C4-2B (cell line): Measurements from ENCODE around the gene RSRP1.
A peak's percentile ranks its signal among the peaks of the same experiment; 100 is the strongest.

Experiments
- H3K27ac ChIP-seq: fragments of 450-650 bp; 2 replicates; pipeline ENCODE4 v1.5.1; 2017
- ZFX ChIP-seq: fragments of 450-650 bp; IDR thresholded peaks from 2 replicates; pipeline ENCODE4 v1.6.1; 2017
- TF ChIP-seq, protein P1 (sequence below): fragments of 450-650 bp; conservative IDR thresholded peaks from 2 replicates; pipeline ENCODE4 v1.5.1; 2017; ENCODE audit warnings: mild to moderate bottlenecking

The RSRP1 gene

GRCh38 chr1:25197982-25198662, 49.1 kb downstream of the RSRP1 start:
- H3K27ac ChIP-seq = peak overlapping the region; percentile 24; the same call in 1 of the 2 replicates
- no peak for TF ChIP-seq ZFX
- TF ChIP-seq, protein P1, sequence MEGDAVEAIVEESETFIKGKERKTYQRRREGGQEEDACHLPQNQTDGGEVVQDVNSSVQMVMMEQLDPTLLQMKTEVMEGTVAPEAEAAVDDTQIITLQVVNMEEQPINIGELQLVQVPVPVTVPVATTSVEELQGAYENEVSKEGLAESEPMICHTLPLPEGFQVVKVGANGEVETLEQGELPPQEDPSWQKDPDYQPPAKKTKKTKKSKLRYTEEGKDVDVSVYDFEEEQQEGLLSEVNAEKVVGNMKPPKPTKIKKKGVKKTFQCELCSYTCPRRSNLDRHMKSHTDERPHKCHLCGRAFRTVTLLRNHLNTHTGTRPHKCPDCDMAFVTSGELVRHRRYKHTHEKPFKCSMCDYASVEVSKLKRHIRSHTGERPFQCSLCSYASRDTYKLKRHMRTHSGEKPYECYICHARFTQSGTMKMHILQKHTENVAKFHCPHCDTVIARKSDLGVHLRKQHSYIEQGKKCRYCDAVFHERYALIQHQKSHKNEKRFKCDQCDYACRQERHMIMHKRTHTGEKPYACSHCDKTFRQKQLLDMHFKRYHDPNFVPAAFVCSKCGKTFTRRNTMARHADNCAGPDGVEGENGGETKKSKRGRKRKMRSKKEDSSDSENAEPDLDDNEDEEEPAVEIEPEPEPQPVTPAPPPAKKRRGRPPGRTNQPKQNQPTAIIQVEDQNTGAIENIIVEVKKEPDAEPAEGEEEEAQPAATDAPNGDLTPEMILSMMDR = no peak

GRCh38 chr1:25197235-25197975, 49.8 kb downstream of the RSRP1 start:
- H3K27ac ChIP-seq = no peak overlapping the region
- no peak for TF ChIP-seq ZFX
- TF ChIP-seq, protein P1 = no peak

- H3K27ac ChIP-seq = no peak overlapping the region
- TF ChIP-seq, protein P1 = no peak
- no peak for TF ChIP-seq ZFX
Measured at GRCh38 chr1:25196830-25197229, 50.4 kb downstream of the RSRP1 start.

DNA sequence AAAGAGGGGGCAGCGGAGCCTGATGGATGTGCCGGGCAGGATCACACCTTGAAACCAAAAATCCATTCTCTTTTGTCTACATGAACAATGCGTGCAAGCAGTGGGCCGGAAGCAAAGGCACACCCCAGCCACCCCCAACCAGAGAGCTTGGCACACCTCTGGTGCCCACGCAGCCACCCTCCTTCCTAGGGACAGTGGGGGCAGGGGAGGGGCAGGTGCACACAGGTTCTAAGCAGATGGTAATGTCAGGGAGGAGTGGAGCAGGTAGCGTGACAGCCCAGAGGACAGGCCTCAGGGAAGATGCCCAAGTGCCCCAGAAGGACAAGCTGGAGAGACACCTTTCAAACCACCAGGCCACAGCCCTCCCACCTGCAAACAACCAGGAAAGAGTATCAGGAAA, 51.4 kb downstream of the RSRP1 start:
- no peak overlapping the region for H3K27ac ChIP-seq
- TF ChIP-seq ZFX = no peak
- TF ChIP-seq, protein P1 = no peak

GRCh38 chr1:25194572-25195020, 52.7 kb downstream of the RSRP1 start:
- H3K27ac ChIP-seq = no peak overlapping the region
- TF ChIP-seq ZFX = no peak
- TF ChIP-seq, protein P1 = no peak

DNA sequence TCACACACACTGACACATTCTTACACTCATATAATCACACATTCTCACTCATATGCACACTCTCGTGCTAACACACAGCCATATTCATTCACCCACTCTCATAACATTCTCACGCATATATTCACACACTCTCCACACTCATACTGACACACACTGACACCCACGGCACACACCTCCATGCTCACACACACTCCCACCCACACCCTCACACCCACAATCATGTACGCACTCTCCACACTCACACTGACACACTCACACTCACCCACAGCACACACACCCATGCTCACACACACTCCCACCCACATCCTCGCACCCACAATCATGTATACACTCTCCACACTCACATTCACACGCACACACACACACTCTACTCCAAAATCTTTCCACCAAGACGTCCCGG, 53.2 kb downstream of the RSRP1 start:
- no peak overlapping the region for H3K27ac ChIP-seq
- TF ChIP-seq, protein P1 = no peak
- no peak for TF ChIP-seq ZFX

DNA sequence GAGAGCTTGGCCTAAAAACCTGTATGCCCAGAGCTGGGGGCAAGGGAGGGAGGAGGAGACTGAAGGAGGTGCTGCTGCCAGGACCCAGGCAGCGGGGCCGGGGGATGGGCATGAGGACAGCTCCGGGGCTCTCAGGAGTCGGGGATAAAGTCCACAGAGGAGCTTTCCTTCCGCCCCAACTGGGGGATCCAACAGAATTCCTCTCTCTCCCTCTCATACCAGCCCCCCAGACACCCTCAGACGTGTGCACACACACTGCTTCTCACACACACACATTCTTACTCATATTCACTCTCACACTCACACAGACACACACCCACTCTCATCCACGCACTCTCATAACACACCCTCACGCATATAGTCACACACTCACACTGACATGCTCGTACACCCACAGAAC, 54.0 kb downstream of the RSRP1 start:
- TF ChIP-seq, protein P1 = no peak
- no peak for TF ChIP-seq ZFX
- H3K27ac ChIP-seq = no peak overlapping the region
